ENCODE measurements around the gene COL8A2.

The COL8A2 gene

DNA sequence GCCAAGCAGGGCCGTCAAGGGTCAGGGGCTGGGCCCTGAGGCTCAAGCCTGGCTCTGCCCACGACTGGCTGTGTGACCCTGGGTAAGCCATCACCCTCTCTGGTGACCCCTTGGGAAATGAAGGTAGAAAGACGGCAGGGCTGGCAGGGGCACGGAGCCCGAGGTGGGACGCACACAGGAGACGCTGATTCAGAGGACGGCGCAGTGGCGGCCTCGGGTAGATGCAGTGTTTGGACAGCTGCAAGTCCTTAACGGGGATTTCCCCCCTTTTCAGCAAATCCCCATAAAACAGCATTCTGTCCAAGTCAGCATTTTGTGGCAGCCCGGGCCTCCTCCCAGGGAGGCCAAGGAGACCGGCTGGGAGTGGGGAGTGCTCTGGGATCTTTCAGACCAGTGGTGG, 16.7 kb downstream of the COL8A2 start:
- DNase-seq: no peak

DNA sequence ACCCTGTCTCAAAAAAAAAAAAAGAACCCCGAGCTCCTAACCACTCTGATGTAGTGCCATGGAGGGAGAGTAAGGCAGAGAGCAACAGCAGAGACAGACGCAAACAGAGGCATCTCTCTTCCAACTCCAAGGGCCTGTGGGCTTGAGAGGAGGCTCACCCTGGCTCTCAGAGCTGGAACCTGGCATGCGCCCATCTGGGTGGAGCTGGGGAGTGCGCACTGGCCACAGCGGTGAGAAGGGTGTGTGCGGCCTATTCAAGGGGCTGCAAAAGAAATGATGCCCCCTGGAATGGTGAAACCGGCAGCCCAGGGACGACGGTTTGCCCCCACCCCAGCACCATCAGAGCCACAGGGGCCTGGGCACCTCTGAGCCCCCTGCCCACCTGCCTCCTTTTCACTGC, 17.6 kb downstream of the COL8A2 start:
- DNase-seq: no peak

DNA sequence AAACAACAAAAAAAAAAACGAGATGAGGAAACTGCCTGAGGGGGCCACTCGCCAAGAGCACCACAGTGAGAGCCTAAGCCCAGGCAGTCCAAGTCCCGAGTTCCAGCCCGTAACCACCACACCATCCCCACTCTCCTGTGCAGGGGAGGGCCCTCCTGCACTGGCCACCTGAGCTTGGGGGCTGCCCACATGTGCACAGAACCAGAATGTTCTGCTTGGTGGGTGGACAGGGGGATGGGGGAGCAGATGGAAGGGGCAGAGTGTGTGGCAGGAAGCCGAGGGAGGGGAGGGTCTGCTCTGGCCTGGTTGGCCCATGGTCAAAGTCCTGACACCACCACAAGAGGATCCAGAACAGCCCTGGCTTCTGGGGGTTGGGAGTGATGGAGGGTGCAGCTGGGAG, 18.8 kb downstream of the COL8A2 start:
- DNase-seq: no peak

DNA sequence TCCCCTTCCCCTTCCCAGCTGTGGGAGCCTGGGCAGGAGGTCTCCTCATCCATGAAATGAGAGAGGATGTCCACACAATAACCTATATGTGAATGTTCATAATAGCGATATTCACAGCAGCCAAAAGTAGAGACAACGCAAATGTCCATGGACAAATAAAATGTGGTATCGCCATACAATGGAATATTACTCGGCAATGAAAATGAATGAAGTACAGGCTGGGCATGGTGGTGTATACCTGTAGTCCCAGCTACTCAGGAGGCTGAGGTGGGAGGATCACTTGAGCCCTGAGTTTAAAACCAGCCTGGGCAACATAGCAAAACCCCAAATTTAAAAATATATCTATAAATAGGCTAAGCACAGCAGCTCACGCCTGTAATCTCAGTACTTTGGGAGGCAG, 23.5 kb downstream of the COL8A2 start:
- DNase-seq: no peak

DNA sequence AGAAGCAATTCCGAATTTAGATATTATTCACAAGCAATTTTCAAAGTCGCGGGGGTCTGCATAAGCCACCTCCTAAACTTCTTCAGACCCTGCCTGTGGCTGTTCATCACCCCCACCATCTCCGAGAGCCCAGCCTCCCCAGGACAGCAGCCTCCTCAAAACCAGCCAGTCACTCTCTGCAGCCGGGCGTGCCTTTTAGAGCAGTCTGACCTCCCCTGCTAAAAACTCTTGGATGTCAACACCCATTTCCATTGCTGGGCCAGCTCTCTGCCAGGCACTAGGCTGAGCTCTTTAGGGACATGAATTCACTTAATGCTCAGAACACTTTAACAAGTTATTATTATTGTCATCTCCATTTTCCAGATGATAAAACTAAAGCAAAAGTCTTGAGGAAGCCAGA, 24.6 kb downstream of the COL8A2 start:
- DNase-seq: no peak

DNA sequence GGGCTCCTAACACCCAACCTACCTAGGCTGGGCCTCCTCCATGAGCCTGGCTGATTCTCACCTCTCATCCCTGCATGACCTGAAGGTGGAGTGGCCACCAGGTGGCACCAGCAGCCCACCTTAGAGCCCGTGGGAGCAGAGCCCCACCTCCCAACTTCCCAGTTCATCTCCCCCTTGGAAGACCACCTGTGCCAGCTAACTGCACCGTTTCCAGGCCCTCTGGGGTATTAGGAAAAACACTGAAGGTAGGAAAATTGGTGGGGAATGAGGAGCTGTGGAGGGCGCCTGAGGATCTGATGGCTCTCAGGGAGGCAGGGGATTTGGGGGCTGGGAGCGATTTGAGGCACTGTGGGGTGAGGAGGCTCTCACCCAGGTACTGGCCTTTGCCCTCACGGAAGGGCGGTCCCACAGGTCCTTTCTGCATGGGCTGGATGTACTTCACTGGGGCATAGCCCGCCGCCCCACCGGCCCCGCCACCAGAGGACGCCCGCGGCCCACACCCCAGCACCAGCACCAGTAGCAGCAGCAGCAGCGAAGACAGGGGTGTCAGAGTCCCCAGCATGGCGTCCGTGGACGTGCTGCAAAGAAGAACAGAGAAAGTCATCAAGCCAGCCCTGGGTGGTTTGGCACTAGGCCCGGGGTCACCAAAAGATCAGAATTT, 25.2 kb downstream of the COL8A2 start:
- DNase-seq: peak; percentile 26

DNA sequence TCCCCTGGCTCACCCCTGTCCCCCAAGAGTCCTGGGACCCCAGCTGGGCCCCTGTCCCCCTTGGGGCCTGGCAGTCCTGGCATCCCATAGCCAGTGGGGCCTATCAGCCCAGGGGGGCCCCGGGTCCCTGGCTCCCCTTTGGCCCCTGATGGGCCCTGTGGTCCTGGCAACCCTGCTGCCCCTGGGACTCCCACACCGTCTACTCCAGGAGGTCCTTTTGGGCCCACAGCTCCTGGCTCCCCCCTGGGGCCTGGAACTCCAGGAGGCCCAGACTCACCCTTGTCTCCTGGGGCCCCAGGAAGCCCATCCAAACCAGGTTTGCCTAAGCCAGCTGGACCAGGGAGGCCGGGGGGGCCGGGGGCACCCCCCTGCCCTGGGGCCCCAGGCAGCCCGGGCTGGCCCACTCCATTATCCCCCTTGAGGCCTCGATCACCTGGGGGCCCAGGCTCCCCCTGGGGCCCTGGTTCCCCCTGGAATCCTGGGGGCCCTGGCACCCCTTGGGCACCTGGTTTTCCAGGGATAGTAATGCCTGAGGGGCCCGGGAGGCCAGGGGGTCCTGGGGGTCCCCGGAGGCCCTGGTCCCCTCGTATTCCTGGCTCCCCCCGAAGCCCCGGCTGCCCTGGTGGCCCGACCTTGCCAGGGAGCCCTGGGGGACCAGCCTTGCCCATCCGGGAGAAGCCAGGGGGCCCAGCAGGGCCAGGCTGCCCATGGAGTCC, 26.2 kb downstream of the COL8A2 start:
- DNase-seq: no peak

DNA sequence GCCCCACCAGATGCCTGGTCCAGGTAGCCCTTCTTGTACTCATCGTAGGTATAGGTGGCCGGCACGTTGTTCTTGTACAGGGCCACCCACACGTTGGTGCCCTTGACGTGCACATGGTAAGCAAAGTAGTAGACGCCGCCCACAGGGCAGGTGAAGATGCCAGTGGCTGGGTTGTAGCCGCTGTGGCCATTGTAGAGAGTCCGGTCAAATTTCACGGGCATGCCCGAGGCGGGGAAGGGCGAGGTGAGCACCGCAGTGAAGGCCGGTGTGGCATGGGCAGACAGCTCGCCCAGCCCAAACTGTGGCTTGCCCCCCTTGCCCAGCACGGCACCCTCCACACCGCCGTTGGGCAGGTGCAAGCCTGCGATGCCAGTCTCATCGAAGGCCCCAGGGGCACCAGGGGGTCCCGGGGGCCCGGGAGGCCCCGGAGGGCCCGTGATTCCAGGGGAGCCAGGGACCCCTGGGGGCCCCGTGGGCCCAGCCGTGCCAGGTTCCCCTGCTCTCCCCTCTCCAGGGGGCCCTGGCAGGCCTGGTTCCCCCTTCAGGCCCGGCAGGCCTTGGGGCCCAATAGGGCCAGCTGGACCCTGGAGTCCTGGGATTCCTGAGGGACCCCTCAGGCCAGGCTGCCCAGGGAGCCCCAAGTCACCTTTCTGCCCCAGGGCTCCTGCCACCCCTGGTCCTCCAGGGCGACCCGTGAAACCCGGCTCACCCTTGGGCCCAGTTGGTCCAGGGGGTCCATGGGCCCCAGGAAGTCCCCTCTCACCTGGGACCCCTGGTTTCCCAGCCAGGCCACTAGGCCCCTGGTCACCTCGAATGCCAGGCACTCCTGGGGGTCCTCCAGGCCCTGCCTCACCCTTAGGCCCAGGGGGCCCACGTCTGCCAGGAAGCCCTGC, 27.1 kb downstream of the COL8A2 start:
- DNase-seq: no peak

DNA sequence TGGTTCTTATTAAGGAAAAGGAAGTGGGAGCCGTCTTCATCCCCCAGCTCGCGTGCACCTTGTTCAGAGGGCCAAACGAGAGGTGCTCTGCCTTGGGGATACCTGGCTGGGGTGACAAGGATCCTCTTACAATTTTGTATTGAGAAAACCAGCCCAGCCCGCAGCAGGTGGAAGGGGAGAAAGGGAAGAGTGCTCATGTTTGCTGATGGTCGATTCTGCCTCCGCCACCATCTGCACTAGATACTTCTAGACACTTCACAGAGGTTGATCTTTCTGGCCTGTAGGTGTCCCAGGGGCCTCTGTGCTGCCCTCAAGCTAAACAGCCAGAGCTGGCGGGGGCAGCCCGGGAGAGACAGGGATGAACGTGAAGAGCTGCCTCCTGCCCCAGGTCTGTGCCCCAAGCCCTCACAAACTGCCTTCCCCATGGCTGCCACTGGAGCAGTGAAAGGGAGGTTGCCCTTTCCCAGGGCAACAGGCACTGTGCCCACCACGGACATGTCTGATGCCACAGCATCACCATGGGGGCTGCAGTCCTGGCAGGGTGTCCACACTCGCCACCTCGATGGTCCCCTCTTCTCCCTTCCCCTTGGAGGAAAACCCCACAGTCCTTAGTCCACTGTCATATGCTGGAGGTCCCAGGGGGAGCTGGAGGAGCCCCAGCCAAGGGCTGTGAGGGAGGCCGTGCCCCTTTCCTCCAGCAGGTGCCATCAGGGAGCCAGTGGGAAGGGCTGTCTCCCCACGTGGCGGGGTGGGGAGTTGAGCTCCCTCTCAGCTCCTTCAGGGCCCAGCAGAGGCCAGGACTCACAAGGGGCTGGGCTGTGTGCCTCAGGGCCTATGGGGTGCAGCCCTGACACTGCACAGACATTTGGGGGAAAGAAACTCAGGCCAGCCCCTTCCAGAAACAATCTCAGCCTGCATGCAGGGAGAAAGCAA, 28.3 kb downstream of the COL8A2 start:
- DNase-seq: no peak

DNA sequence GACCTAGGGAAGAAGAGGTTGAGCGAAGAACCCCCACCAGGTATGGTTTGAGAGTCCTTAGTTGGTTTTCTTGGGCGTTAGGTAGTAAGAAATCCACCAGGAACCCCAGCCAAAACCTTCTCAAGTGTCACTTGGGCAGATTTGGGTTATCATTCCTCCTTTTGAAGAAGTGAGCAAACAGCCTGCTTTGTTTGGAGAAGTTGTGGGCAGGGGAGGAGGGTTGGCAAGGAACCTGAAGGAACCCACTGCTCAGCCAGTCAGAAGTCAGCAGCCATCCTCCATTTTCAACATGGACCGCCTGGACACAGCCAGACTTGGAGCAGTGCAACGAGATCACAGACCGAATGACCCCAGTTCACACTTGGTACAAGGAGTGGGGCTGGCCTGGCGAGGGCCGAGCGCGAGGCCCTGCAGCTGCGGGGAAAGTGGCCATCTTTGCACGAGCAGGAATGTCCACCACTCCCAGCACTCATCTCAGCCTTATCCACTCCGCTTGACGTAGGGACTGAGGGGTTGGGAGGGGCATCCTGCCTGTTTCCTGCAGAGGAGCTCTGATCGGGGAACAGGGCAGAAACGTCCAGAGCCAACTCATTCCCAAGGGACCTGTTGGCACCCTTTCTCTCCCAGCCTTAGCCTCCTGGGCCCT, 29.1 kb downstream of the COL8A2 start:
- no peak for DNase-seq

DNA sequence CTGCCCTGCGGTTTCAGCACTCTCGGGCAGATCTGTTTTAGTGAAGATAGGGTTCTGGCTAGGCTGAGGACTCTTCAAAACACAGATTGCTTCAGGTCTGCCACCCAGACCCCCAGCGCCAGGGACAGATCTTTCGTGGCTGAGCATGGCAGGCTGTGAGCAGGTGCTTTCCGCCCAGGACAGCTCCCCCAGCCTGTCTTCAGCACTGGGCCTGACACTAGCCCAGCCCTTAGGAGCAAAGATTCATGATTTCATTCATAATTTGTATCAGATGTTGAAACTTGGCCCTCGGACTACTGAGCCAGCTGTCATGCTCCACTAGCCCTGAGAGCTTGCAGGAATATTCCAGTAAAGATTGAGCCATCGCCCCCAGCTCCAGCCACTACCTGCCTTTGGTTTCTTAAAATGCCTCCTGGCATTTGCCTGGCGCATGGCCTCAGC, 30.4 kb downstream of the COL8A2 start:
- no peak for DNase-seq

DNA sequence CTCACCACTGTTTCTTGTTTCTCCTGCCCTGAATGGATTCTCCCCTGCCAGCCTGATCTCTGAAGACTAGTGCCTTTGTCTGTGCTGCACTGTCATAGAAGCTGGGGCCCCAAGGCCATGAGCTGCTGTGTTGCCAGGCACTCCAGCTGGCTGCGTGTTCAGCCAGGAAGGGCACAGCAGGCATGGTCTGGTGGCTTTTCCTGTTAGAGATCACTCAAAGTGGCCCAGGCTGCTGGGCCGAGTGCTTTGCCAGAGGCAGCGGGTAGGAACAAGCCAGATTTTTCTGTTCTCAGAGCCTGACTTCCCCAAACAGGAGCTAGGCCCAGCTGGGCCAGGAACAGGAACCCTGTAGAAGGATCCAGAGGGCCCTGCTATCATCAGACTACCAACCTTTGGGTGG, 31.1 kb downstream of the COL8A2 start:
- no peak for DNase-seq

DNA sequence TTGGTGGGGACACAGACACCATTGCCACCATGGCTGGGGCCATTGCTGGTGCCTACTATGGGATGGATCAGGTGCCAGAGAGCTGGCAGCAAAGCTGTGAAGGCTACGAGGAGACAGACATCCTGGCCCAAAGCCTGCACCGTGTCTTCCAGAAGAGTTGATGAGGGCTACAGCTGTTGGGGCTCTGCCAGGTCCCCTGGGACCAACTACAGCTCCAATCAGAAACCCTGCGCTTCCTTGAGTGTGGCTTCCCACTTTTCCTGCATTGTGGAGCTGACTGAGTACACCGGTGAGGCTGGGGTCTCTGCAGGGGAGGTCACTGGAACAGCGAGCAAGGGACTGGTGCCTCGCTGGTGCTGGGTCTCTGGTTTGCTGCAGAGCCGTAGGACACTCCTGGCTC, 31.8 kb downstream of the COL8A2 start:
- no peak for DNase-seq

DNA sequence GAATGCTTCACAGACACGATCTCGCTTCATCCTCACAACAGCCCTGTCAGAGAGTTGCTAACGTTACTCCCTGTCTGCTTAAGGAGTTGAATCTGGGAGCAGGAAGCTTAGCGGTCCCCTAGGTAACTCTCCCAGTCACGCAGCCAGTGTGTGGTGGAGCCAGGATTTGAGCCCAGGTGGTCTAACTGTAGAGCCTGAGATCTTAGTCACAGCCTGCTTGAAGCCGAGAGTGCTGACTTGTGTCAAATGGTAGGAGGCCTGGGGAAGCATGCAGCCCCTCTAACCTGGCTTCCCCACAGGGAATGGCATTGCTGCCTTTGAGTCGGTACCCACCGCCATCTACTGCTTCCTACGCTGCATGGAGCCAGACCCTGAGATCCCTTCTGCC, 32.2 kb downstream of the COL8A2 start:
- no peak for DNase-seq

DNA sequence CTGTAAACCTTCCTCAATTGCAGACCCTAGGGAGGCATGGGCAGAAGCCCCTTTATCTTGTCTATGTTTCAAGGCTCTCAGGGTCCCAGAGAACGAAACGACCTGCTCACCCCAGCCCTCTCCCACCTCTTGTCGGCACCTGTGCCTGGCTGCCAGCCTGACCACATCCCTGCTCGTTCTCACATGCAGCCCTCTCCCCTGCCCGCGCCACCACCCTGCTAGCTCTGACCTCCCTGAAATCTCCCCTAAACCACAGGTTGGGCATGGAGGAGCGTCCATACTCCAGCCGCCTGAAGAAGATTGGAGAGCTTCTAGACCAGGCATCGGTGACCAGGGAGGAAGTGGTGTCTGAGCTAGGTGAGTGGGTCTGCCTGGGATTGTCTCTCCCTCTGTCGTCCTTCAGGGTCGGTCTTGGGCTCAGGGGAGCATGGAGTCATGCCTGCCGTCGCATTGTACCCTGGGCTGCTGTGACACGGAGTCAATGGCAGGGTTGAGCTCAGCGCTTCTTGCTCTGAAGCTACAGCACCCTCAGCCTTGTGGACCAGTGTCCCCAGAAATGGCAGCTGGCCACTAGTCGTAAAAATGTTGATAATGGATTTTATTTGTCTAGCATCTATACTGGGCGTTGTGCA, 32.7 kb downstream of the COL8A2 start:
- DNase-seq: no peak

DNA sequence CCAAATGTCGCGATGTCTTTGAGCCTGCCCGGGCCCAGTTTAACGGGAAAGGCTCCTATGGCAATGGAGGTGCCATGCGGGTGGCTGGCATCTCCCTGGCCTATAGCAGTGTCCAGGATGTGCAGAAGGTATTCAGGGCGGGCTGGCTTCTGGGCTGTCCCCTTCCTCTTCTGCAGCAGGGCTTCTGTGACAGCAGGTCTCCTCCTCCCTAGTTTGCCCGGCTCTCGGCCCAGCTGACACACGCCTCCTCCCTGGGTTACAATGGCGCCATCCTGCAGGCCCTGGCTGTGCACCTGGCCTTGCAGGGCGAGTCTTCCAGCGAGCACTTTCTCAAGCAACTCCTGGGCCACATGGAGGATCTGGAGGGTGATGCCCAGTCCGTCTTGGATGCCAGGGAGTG, 33.3 kb downstream of the COL8A2 start:
- no peak for DNase-seq

DNA sequence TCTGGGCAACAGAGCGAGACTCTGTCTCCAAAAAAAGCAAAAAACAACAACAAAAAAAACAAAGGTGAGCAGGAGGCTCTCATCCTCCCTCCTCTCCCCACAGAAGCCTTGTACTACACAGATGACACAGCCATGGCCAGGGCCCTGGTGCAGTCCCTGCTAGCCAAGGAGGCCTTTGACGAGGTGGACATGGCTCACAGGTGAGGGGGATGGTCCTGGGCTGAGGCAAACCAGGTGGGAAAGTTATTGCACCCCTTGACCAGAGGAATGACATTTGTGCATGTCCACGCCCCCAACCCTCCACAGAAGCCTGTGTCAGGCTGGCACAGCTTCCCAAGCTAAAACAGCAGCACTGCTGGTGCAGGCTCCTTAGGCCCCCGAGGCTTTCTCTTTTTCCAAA, 33.9 kb downstream of the COL8A2 start:
- DNase-seq: no peak

DNA sequence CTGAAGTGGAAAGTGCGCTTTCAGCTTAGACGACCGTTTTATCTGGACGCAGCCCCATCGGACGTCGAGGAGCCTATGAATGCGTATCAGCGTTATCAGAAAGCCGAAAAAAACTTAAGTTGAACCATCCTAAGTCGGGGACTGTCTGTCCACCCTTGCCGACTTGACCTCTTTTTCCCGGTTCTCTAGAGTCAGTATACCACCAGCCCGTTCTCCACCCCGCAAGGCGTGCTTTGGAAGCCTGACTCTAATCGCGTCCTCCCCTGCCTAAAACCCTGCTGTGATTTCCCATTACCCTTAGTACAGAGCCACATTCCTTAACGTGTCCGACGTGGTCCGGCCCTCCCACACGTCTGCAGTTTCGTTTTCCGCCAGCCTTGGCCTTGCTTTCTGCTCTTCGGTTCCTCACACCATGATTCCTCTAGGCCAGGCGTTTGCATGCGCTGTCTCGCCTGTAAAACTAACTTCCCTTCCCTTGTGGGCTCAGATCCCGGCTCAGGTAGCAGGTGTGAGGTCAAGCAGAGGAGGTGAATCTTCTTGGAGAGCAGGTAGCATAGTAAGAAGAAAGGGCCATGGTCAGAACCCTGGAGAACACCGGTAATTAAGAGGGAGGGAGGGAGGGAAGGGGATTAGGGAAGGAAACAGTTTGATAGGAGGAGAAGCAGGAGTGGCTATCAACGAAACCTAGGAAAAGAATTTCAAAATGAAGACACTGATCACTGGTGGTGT, 35.5 kb downstream of the COL8A2 start:
- DNase-seq: no peak

DNA sequence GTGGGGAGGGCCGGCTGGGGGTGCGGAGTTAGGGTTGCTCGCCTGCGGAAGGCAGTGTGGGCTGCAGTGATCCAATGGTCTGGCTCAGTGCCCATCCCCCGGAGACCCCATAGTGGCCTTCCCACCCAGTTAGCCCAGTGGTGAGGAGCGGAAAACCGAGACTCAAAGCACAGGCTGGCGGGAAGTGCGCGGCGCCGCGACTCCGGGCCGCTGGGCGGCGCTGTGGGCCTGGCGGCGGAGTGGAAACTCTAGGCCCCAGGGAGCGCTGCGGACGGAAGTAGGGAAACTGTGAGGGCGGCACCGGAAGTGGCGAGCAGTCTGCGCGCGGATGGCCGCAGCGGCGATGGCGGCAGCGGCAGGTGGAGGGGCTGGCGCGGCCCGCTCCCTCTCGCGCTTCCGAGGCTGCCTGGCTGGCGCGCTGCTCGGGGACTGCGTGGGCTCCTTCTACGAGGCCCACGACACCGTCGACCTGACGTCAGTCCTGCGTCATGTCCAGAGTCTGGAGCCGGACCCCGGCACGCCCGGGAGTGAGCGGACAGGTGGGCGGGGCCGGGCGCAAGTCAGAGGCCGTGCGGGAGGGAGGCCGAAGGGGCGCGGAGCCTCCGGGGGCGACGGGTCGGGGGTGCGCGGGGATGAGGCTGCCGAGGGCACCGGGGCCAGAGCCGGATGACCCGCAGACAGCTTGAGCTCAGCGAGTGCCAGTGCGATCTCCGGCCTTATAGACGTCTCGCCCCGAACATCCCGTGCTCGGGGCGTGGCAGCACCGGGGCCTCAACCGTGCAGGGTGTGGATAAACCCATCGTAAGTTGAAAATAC, 36.2 kb downstream of the COL8A2 start, which contains the start of gene ADPRS:
Gene ADPRS (plus strand): TSS at position 316 of the 816 bp plus-strand sequence. CDS start 13 bp downstream, at position 329.
- DNase-seq: peak; percentile 83

DNA sequence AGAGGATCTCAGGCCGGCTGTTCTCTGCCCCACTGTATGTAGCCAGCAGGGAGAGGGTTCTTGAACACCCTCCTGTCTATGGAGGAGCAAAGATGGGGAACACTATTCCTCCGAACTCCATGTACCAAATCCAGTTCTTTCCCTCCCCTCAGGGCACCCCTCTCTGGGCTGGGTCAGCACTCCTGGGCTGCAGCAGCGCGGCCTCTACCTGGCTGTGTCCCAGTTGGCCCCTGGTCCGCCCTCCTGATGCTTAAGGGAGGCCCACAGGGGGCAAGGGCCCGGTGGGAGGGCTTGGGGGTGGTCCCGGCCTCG, 36.8 kb downstream of the COL8A2 start:
- no peak for DNase-seq
